Non-pigmented ciliary epithelial cell (primary cell): ENCODE results near the gene HELB.
"Not testable (repeated sequence)": the region's sequence is repeated elsewhere in the genome, so short reads cannot be mapped to it uniquely, and the experiment has no call there.

Experiments used
- DNase-seq: peaks from one replicate; pipeline ENCODE4 v3.0.0-alpha.2; 2010; ENCODE audit warnings: low read depth

Gene HELB

DNA sequence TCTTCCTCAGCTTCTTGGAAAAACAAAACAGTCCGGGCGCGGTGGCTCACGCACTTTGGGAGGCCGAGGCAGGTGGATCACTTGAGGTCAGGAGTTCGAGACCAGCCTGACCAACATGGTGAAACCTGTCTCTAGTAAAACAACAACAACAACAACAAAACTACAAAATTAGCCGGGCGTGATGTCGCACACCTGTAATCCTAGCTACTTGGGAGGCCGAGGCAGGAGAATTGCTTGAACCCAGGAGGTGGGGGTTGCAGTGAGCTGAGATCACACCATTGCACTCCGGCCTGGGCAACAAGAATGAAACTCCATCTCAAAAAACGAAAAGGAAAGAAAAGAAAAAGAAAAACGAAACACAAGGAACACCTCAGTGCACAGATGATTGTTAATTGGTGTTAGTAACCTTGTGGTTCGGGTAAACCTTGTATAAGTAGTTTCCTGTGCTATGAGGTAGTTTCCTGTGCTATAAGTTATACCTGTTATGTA, 1.1 kb downstream of the HELB start:
- DNase-seq, result not testable (repeated sequence)

DNA sequence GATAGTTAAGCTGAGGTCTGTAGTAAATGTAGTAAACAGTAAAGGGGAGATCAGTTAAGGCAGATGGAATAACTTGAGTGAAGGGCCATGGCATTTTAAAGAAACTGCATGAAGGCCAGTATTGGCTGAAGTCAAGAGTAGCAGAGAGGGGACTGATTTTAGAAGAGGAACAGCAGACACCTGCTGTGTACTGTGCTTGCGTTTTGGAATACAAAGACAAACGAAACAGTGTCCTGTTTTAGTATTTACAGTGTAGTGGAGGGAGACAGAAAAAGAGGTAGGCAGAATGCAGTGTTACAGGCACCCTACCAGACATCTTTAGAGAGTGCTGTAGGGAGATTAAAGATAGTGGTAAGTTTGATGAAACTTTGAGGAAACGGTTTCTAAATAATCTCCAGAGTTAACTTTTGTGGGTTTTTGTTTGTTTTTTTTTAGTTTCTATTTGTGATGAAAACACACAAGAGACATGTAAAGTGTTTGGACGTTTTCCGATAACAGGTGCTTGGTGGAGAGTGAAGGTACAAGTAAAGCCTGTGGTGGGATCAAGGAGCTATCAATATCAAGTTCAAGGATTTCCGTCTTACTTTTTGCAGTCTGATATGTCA, 2.1 kb downstream of the HELB start:
- no peak for DNase-seq

DNA sequence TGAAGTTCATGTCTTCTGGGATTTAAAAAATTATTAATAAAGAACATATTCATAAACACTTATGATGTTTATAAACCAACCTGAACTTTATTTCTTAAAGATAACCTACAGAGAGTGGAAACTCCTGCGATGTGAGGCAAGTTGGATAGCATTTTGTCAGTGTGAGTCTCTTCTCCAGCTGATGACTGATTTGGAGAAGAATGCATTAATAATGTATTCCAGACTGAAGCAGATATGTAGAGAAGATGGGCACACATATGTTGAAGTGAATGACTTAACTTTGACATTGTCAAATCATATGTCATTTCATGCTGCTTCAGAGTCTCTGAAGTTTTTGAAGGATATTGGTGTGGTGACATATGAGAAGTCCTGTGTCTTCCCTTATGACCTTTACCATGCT, 7.3 kb downstream of the HELB start:
- DNase-seq, result no peak

DNA sequence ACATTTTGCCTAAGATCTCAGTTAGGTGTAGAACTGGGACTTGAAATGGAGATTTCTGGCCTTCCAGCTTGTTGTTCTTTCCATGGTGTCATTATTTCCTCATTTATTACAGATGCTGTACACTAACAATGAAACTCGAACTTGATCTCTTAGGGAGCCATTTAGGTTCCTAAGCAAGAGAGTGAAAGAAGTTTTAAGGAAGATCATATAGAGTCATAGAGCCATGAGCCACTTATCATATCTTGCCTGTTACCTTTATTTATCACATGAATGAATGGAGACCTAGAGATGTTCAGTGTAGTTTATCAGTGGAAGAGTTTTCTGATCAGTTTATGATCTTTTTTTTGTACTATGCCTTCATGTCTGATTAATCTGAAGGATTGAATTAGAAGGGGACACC, 9.9 kb downstream of the HELB start:
- no peak for DNase-seq

DNA sequence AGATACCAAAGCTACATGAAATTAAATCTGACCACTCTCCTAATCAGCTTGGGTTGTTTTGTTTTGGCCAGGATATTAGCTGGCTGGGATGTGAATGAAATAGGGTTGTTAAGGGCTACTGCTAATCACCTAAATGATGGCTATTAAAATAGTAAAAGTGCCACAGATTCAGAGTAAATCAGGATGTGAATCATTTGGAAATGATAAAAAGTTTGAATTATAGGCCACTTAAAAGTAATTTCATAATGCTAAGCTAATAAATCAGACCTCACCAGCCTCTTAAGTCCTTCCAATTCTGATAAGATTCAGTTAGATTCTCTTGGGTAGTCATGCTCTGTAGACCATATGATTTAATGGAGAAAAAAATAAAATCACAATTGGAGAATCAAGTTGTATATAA, 12.0 kb downstream of the HELB start:
- no peak for DNase-seq

DNA sequence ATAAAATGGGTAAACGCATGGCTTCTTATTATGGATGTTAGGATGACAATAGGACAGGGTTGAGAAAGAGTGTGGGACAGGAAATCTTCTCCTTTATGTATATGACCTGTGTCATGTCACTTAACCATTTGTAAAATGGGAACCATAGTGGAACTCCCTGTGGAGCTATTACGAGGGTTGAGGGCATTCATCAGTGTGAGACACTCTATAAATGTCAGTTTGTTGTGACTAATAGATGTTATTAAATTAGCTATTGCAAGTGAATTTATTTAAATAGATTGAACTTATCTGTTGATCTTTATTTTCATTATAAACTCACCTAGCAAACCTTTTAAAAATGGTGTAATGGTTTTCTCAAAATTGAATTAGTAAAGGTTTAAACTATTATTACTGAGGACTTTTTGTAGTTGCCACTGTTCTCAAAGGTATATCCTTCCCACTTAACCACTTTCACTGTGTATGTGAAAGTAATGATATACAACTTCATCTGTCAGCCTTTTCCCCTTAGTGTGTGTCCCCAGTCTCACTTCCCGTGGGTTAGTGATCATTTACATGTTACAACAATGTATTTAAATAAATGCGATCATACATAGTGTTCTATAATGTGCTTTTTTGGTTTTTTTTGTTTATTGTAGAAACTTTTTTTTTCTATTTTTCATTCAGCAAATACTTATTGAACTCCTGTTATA, 17.1 kb downstream of the HELB start:
- DNase-seq, result no peak

DNA sequence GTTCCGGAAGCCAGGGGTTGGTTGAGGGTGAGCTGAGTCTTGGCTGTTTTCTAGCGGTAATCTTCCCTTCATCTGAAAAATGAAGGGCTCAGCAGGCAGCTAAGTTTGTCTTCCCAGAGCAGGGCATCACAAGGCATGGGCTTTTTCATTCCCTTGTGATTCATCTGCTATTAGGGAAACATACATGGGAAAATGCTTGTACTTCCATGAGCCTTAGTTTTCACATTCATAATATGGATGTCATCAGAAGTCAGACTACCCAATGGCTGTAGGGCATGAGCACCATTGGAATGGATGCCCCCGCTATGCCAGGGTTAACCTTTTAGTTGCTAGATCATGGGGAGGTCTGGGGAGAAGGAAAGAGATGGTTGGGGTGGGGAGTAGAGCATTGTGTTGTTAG, 18.7 kb downstream of the HELB start:
- no peak for DNase-seq

DNA sequence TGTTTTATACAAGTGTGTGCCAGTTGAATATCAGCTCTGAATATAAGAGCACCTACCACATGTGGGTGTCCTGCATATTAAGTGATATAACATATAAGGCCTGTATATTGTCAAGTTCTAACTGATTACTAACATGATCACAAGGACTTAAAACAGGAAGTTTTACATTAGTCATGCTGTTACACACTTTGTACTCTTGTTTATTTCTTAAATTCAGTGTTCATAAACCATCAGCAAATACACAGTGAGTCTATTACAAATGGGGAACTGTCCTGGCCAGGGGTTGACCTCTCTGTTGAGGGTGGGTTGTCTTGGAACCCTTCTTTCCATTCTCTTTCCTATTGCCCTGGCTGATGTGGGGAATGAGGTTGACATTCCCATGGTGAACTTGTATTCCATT, 19.1 kb downstream of the HELB start:
- no peak for DNase-seq

DNA sequence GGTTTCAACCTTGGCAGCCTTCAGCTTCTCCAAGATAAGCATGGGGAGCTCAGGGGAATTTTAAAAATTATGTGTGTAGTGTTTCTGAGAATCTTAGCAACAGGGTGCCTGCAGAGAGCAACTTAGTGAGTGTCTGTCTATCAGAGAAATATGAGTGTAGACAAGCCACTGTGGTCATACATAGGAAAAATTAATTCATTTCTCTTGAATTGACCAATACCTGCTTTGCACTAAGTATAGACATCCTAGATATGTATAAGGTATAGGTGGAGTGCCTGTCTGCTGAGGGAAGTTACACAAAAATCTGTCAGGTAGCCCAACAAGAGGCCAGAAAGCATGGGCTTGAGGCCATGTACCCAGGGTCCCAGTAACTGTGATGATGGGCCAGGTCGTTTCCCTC, 20.7 kb downstream of the HELB start:
- DNase-seq, result no peak

DNA sequence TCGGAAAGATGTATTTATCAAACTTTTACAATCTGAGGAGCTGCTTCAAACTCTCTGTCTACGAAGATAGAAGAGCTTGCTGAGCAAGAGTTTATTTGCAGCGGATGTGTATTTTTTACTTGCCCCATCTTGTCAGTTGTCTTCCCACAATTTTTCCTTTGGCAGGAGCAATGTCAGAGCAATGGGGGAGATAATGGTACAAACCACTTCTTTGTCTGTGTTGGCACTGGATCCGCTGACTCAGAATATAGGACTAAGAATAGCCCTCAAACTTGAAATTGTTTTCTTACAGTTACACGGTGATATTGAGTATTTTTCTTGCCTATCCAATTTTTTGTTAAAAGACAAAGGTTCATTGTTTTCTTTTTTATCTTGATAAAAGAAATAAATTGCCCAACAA, 27.6 kb downstream of the HELB start:
- no peak for DNase-seq

DNA sequence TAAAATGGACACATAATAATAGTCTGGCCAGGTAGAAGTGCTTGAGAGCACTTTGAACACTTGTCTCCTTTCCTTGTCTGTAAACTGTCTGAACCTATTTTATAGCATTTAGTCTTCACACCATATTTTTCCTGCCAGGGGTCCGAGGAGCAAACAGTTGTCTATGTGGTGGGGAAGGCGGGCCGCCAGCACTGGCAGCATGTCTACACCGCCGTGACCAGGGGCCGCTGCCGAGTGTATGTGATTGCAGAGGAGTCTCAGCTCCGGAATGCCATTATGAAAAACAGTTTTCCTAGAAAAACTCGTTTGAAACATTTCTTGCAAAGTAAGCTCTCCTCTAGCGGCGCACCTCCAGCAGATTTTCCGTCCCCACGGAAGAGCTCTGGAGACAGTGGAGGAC, 28.7 kb downstream of the HELB start:
- no peak for DNase-seq

DNA sequence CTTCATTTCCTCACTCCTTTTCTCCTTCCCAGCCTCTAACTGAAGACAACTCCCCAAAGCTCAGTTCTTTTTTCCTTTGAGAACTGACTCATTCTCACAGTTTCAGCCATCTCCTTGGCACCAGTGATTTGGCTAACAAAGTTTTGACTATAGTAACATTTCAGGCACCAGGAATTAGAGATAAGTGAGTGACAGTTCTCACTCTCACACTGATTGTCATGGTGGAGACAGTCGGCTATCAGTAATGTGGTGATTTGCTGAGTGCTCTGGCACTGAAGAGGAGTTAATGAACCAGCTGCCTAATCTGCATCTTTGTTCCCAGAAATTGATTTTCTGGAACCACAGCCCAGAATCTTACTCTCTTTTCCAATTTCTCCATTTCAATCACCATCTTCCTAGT, 29.5 kb downstream of the HELB start:
- DNase-seq, result no peak

DNA sequence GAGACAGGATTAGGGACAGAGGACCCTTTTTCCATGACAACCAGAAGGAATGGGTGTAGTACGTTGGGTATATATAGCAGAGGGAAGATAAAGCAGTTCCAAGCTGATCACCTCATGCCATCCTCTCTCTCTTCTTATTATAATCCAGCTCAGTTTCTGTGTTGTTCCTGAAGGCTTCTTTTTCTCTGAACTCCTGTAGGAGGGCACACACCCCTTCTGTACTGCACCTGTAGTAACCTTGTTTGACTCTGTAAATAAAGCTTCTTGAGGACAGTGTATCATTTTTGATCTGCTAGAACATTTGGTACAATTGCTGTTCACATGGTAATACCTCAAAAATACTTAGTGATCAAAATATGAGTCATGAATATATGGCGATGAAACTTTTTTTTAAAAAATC, 33.5 kb downstream of the HELB start:
- no peak for DNase-seq

DNA sequence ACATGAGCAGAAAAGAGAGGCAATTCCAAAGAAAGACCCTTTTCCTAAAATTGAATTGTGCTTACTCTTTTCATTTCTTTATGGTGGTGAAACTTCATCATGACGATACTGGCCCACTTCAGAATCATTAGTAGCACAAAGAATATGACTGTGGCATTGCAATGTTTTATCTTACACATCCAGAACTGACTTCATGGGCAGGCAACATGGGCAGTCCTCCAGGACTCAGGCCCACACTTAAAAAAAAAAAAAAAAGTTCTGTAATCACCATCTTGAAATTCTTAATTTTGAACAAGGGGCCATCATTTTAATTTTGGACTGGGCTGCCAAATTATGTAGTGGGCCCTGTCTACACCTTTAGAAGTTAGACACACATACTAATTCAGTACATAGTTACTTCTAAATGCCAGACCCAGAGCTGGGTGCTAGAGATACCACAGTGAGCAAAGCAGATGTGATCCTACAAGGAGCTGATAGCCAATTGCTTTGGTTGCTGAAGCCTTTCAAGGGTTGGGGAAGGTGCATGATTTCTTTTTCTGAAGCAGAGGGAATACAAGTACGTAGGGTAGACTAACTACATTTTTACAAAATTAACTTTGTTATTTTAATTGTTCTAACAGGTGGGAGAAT, 35.2 kb downstream of the HELB start:
- DNase-seq, result no peak

DNA sequence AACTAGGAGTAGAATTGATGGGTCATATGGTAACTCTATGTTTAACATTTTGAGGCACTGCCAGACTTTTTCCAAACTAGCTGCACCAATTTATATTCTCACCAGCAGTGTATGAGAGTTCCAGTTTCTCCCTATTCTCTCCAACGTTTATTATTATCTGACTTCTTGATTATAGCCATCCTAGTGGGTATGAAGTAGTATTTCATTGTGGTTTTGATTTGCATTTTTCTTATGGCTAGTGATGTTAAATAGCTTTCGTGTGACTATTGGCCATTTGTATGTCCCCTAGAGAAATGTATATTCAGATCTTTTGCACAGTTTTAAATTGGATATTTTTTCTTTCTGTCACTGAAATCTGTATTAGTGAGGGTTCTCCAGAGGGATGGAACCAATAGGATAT, 37.8 kb downstream of the HELB start:
- no peak for DNase-seq

DNA sequence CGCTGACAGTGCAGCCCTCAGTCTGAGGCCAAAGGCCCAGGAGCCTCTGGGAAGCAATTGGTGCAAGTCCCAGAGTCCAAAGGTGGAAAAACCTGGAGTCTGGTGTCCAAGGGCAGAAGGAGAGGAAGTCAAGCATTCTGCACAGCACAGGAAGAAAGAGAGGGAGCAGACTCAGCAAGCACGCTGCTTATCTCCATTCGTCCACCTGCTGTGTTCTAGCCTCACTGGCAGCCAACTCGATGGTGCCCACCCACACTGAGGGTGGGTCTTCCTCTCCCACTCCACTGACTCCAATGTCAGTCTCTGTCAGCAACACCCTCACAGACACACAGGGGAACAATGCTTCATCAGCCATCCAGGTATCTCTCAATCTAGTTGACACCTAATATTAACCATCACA, 38.8 kb downstream of the HELB start:
- no peak for DNase-seq

DNA sequence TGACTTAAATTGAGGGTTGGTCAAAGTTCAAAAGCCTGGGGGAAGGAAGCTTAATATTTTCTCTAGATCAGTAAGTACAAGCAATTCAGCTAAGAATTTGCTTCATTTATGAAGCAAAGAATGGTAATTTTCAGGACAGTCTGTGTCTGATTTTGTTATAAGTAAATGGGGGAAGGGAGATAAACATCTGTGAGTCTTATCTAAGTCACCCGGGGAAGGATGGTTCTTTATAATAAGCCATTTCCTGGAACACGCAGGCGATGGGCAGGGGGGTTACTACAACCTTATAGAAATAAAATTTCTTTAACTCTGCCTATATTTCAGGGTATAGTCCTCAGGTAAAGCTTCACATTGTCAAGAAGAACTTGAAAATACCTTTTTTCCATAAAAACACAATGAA, 42.9 kb downstream of the HELB start:
- no peak for DNase-seq

DNA sequence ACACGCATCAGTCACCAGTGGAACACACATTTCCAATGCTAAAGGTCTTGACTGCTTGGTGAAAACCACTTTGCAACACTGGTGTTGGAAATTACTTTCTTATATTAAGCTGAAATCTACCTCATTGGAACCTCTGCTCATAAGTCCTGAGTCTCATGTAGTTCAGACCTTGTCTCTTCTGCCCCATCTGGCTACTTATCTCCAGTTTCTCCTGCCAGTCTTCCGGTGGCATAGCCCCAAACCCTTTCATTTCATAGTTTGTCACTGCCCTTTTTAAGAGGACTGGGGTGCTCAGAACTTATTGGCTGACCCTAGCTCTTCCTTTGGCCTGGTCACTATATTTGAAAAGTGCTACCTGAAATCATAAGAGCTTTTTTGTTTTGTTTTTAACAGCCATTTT, 43.7 kb downstream of the HELB start:
- no peak for DNase-seq

DNA sequence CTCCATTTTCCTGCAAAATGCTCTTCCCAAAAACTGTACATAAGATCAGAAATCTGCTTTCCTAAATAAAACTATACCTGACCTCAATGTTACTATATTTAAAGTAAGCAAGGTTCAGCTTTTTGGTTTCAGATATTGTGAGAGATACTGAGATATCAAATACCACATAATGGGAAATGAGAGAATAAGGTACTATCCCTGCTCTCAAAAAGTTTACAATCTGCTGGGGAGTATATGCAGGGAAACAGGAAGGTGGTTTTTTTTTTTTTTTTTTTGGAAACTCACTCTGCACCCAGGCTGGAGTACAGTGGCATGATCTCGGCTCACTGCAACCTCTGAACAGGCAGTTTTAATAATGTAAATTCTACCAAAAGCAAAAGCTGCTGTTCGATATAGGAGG, 49.0 kb downstream of the HELB start:
- no peak for DNase-seq

DNA sequence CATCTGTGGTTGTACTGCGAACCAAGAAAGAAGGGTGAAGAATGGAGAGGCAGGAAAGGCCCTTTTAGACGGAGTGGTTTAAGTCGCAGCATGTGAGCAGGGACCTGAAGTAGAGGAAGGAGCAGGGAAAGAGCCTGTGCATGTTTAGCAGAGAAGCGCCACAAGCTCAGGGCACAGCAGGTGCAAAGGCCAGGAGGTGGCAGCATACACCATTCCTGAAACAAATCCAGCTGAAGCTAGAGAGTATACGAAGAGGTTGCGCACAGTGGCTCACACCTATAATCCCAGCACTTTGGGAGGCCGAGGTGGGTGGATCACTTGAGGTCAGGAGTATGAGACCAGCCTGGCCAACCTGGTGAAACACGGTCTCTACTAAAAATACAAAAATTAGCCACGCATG, 49.9 kb downstream of the HELB start:
- no peak for DNase-seq

DNA sequence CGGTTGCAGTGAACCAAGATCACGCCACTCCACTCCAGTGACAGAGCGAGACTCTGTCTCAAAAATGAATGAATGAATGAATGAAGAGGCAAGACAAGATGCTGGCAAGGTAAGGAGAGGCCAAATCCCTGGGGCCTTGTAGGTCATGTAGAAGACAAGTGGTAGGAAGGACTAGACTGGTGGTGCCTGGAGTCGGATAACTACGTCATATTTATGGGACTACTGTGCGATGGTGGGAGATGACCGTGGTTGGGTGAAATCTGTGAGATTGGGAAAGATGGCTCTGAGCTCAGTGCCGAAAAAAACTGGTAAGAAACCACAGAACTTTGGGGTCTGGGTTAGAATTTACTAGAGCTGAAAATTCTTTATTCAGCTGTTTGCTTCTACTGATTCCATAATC, 50.6 kb downstream of the HELB start:
- DNase-seq, result no peak

DNA sequence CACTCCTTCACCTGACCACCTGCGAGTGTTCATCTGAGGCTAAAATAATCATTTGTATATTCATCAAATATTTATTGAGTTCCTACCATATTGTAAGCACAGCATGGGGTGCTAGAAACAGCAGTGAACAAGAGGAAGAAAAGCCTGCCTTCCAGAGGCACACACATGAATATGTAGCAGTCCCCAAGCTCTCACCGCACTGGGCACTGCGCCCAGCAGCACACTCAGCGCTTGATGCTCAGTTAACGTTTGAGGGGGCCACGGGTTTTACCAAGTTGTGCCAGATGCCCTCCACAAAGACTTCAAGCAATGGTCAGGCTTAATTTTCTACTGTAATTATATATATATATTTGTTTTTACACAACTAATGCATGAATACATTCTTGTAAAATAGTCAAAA, 52.0 kb downstream of the HELB start:
- no peak for DNase-seq

DNA sequence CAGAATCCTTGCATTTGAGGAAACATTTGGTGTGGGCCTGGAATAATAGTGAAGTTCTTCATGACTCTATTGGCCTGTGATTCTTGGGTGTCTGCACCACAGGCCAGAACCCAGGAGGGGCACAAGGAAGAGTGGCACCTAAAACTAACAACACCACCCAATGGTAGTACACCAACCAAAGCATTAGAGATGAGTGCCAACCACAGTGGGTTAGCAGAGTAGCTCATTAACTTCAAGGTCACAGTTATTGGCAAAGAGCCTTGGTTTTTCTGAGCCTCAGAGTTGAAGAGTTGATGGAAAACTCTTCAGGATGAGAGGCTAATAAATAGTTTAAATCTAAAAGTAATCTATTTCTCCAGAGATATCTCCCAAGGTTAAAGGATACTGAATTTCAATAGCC, 57.0 kb downstream of the HELB start:
- no peak for DNase-seq

DNA sequence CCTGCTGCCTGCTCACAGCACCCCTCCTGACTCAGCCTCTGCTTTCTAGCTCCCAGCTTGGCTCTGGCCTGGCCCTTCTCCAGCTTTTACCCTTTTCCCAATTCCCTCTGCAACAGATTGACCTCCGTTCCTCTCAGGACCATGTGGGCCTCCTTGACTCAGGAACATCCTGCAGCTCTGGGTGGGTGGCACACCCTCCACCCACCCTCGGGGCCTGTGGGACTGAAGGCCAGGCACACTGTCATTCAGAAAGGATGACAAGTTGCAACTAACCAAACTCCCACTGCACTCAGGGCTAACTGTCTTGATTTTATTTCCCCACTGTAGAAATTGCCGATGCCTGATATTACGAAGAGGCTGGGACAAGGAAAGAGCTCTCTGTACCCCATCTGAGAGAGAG, 59.4 kb downstream of the HELB start:
- DNase-seq, result no peak
